ENCODE measurements around the gene SAT2.
"Not testable (repeated sequence)": the region's sequence is repeated elsewhere in the genome, so short reads cannot be mapped to it uniquely, and the experiment has no call there.

Gene SAT2

GRCh38 chr17:7627250-7628121 is at the start of gene SAT2:
TSS of gene SAT2 (minus strand) at chr17:7627821. CDS start at chr17:7627635, 186 bp downstream.
- DNase-seq, result peak; percentile 96

GRCh38 chr17:7676533-7676932 is 48.9 kb upstream of the SAT2 start:
- no peak for DNase-seq

GRCh38 chr17:7674934-7675333 is 47.3 kb upstream of the SAT2 start:
- no peak for DNase-seq

DNA sequence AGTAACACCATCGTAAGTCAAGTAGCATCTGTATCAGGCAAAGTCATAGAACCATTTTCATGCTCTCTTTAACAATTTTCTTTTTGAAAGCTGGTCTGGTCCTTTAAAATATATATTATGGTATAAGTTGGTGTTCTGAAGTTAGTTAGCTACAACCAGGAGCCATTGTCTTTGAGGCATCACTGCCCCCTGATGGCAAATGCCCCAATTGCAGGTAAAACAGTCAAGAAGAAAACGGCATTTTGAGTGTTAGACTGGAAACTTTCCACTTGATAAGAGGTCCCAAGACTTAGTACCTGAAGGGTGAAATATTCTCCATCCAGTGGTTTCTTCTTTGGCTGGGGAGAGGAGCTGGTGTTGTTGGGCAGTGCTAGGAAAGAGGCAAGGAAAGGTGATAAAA is 45.6 kb upstream of the SAT2 start:
- DNase-seq, result peak; percentile 57

DNA sequence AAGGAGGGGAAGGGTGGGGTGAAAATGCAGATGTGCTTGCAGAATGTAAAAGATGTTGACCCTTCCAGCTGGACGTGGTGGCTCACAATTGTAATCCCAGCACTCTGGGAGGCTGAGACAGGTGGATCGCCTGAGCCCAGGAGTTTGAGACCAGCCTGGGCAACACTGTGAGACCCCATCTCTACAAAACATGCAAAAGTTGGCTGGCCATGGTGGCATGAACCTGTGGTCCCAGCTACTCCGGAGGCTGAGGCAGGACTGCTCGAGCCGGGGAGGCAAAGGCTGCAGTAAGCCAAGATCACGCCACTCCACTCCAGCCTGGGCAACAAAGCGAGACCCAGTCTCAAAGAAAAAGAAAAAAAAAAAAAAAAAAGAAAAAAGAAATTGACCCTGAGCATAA is 40.9 kb upstream of the SAT2 start:
- no peak for DNase-seq

- no peak for DNase-seq
These were observed 40.2 kb upstream of the SAT2 start for GRCh38 chr17:7667656-7668406.

DNA sequence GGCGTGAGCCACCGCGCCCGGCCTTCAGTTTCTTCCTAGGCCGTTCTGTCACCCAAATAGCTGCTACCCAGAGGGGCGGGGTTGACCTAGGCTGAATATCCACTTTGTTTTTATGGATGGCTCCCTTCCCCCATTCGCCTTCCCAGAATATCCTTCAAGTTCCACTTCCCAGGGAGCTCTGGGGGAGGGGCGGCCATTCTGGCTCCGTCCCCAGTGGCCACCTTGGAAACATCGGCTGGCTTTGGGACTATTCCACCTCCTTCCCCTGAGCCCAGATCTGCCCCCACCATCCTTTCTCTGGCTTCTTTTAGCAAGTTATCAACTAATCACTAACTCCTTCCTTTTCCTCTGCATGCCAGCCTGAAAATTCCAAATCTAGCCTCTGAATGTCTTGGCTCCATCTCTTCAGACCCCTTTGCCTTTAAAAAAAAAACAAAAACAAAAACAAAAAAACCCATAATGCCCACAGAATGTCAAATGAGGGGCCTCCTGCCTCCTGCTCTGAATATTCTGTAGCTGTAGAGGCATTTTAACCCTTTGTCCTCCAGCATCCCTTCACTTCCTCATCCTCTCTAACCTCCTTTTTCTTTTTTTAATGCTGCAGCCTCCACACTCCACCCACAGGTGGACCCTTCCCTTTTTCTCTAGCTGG is 29.5 kb upstream of the SAT2 start:
- no peak for DNase-seq

DNA sequence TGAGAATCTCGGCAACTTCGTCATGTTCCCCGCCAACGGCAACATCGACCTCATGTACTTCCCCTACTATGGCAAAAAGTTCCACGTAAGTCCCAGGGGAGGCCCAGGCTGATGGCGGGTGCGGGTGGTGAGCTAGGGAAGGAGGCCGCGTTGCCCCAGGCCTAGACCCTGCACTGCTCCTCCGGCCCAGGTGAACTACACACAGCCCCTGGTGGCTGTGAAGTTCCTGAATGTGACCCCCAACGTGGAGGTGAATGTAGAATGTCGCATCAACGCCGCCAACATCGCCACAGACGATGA is 27.9 kb upstream of the SAT2 start:
- DNase-seq, result no peak

- DNase-seq, result no peak
These were observed 27.4 kb upstream of the SAT2 start for GRCh38 chr17:7654832-7655540.

DNA sequence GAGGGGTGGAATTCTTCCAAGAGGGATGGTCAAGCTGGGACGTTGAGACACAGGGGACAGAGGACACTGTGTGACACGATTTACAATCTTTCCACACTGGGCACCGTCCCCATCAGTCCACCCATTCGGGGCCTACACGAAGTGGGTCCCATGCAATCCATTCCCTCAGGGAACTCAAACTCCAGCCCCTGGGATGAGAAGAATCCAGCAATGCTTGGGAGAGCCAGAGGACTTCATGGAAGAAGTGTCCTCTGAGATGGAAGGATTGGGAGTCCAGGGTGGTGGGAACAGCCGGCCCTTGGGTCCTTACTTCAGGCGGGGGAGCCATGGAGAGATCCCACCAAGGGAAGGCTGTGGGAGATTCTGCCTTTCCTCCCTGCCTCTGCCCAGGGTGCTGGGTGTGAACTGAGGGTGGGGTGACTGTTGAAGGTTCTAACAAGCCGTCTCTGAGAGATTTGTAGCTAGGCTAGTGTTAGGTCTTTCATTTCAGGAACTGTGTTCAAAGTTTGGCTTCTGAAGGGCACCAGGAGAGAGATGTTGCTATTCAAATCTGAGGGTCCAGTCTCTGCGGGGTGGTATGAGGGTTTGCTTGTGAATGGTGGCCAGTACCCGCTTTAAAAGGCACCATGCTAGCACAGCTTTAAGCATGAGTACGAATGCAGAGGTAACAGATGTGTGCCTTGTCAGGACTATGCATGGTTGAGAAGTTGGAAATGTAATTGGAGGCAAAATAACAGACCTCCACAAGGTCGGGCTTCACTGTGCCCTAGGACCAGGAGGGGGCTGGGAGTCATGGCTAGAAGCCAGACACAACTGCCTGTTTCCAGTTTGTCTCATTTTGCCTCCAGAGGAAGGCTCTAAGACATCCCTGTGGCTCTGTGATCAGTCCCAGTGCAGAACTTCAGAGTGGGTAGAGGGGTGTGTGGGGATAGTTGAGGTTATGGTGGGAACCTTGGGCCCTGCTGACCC is 25.1 kb upstream of the SAT2 start:
- DNase-seq, result no peak

DNA sequence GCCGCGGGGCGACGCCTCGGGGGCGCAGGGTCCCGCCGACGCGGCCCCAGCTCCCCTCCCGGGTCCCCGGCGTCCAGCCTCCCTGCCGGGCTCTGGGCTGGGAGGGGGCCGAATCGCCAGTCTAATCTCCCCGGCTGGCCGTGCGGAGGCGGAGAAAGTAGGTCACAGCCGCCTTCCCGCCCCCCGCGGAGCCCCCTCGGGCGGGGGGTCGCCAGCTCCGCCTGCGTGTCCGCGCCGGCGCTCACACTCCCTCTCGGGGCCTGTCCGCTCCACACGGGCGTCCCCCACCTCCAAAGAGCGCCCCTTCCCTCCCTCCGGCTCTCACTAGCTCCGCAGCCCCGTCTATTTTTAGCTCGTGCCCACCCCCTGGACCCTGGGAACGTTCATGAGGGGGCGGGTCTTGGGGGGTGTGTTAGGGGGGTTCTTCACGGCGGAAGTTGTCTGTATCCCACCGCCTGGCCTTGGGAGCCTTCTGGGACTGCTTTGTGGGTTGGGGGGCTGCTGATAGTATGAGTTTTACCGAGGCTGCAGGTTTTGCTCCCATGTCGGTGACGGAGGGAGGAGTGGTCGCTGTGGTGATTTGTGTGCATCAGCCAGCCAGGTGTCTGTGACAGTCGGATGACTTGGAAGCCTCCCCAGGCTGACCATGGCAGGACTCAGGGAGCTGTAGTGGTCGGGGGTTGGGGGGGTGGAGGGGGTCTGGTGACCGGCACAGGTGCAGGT is 24.2 kb upstream of the SAT2 start:
- no peak for DNase-seq

DNA sequence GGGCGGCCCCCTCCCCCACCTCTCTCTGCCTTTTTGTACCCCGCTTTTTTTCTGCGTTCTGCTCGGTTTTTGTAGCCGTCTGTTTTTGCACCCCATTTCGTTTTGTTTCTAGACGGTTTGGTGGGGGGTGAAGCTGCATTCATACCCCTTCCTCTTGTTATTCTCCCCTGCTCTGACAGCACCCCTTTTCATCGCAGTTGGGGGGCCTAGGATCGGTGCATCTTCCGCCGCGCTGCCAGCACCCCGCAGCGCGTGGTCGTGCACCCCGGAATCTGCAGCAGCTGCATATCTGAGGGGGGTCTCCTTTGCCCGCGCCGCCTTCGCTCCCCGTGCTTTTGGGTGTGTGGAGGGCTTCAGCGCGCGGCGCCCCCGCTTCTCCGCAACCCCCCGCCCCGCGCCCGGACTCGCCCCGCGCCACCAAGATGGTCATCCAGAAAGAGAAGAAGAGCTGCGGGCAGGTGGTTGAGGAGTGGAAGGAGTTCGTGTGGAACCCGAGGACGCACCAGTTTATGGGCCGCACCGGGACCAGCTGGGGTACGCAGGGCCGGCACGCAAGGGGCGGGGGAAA is 23.6 kb upstream of the SAT2 start:
- DNase-seq, result no peak

GRCh38 chr17:7650509-7651096 is 23.0 kb upstream of the SAT2 start, which contains the start of gene ATP1B2:
TSS of gene ATP1B2 (plus strand) at chr17:7650926. CDS start at chr17:7651519, 593 bp downstream.
- DNase-seq, result peak; percentile 96

GRCh38 chr17:7647018-7647417 is 19.4 kb upstream of the SAT2 start:
- DNase-seq, result no peak

- no peak for DNase-seq
These were observed 18.8 kb upstream of the SAT2 start for GRCh38 chr17:7646457-7646856.

DNA sequence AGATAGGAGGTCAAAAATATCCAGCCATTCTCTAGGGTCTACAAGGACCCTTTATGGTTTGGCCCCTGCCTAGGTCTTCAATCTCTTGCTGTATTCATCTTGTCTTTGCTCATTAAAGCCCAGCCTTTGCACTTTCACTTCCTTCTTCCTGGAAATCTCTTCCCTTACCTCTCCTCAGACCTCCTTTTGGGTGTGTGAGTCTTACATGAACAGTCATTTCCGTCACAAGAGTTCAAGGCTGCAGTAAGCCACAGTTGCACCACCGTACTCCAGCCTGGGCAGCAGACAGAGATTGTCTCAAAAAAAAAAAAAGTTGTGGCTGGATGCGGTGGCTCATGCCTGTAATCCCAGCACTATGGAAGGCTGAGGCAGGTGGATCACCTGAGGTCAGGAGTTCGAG is 17.2 kb upstream of the SAT2 start:
- DNase-seq, result no peak

GRCh38 chr17:7641635-7642034 is 14.0 kb upstream of the SAT2 start:
- not testable (repeated sequence) for DNase-seq

DNA sequence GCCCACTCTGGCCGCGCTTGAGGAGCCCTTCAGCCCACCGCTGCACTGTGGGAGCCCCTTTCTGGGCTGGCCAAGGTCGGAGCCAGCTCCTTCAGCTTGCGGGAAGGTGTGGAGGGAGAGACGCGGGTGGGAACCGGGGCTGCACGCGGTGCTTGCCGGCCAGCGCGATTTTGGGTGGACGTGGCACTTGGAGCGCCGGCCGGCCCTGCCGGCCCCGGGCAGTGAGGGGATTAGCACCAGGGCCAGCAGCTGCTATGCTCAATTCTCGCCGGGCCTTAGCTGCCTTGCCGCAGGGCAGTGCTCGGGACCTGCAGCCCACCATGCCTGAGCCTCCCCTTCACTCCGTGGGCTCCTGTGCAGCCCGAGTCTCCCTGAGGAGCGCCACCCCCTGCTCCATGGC is 13.2 kb upstream of the SAT2 start:
- DNase-seq, result no peak

GRCh38 chr17:7636163-7636562 is 8.5 kb upstream of the SAT2 start:
- DNase-seq, result no peak

DNA sequence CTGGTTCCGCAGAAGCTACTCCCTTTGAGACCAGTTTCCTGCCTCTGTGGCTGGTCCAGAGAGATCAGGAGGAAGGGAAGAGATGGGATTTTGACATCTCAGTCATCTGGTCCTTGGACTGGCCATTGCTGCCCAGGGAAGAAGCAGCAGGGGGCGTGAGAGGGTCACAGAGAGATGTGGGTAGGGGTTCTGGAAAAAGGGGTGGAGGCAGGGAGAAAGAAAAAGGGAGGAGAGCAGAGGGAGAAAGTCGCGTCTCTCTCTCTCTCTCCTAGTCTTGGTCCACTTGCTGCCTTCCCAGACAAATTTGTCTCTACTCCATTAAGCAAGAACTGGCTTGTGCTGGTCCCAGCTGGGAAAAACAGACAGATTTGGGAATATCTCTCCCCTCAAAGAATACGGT is 6.8 kb upstream of the SAT2 start:
- DNase-seq, result peak; percentile 77

Data from DMS53 (cell line).